IPS-18c (cell line): Measurements from ENCODE around the gene COX18.
A peak's percentile ranks its signal among the peaks of the same experiment; 100 is the strongest.

Experiments used
- H3K4me3 ChIP-seq: 2 replicates; pipeline ENCODE4 v1.7.0; 2013; ENCODE audit warnings: low read depth, mild to moderate bottlenecking, low read length, moderate library complexity; ENCODE audit not compliant: insufficient read depth
- H3K9me3 ChIP-seq: one replicate; pipeline ENCODE4 v1.6.1; 2013; ENCODE audit warnings: mild to moderate bottlenecking, low read length, moderate library complexity; ENCODE audit not compliant: control insufficient read depth, insufficient read depth

COX18 gene, protein sequence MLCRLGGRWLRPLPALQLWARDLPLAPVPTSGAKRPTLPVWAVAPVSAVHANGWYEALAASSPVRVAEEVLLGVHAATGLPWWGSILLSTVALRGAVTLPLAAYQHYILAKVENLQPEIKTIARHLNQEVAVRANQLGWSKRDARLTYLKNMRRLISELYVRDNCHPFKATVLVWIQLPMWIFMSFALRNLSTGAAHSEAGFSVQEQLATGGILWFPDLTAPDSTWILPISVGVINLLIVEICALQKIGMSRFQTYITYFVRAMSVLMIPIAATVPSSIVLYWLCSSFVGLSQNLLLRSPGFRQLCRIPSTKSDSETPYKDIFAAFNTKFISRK

GRCh38 chr4:73069338-73070073 lies at the start of gene COX18:
TSS of gene COX18 (minus strand) at chr4:73069716. CDS start at chr4:73069649, 67 bp downstream.
- H3K9me3 ChIP-seq = no peaks in the 10 kb centered on the region
- H3K4me3 ChIP-seq = peak within 1 kb of the TSS; percentile 83

GRCh38 chr4:73109493-73109892 lies 40.0 kb upstream of the COX18 start:
- no peaks in the 10 kb centered on the region for H3K9me3 ChIP-seq
- H3K4me3 ChIP-seq = no peak overlapping the region

- H3K4me3 ChIP-seq = no peak overlapping the region
- H3K9me3 ChIP-seq = no peaks in the 10 kb centered on the region
These were observed 35.2 kb upstream of the COX18 start for GRCh38 chr4:73104695-73105094.

DNA sequence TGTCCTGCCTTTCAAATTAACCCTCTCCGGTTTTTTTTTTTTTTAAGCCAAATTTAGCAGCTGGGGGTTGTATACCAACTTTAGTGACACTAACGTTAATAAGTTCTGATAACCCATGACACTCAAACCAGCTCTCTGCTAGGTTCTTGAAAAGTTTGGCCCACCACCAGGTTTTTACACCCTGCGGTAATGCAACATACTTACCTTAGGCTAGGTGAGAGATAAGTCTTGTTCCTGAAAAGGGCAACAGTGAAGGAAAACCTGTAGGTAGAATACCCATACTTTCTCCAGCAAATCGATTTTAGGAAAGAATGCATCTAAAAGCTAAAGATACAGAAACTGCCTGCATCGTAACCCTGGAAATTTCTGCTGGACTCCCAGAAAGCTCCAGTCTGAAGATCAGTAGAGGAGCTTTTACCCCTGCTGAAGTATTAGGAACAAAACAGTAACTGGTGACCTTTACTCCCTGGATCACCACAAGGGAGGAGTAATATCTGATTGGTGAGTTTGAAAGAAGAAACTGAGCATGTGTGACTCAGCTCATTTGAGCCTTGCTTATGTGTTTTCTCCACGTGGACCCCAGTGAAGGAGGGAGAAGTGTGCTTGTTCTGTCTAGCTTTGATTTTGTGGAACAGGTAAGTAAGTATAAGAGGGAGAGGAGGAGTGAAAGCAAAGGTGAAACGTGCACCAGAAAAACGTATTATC lies 34.4 kb upstream of the COX18 start:
- no peaks in the 10 kb centered on the region for H3K9me3 ChIP-seq
- no peak overlapping the region for H3K4me3 ChIP-seq

- Histone ChIP-seq H3K4me3 (no peak overlapping the region), H3K9me3 (no peaks in the 10 kb centered on the region)
These were observed 29.6 kb upstream of the COX18 start for GRCh38 chr4:73099143-73099542.

- Histone ChIP-seq H3K9me3 (no peaks in the 10 kb centered on the region), H3K4me3 (no peak overlapping the region)
These were observed 29.2 kb upstream of the COX18 start for GRCh38 chr4:73098713-73099112.

DNA sequence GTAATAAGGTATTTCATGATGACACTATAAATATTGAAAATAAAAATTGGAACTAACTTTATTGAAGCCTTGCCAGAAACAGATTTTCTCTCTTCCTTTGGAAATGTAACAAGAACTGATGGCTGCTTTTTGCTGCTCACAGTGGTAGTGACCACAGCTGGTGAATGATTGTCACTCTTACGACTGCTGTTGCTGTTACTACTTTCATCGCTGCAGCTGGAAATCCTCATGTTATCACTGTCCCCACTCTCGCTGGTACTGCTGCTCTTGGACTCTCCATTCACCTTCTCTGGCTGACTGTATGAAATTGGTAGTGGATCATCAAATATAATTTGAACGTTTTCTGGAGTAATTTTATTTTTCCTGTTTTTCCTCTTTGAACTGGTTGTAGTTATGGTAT lies 28.5 kb upstream of the COX18 start:
- Histone ChIP-seq H3K4me3 (no peak overlapping the region), H3K9me3 (no peaks in the 10 kb centered on the region)

DNA sequence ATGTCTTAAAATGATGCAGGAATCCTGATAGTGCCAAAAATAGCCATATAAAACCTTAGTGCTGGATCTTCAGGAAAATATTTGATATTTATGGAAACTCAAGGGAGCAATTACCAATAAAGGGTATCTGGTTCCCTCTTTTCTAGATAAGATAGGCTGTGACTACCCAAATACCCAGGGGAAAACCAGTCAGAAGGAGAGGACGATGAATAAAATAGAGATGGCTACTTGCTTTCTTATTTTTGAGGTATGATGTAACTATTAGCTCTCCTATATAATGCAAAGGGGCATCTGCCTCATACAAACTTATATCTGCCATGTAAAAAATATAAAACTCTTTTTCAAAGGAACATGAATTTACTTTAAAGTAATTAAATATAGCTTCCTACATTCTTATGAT lies 23.4 kb upstream of the COX18 start:
- H3K9me3 ChIP-seq = no peaks in the 10 kb centered on the region
- no peak overlapping the region for H3K4me3 ChIP-seq

DNA sequence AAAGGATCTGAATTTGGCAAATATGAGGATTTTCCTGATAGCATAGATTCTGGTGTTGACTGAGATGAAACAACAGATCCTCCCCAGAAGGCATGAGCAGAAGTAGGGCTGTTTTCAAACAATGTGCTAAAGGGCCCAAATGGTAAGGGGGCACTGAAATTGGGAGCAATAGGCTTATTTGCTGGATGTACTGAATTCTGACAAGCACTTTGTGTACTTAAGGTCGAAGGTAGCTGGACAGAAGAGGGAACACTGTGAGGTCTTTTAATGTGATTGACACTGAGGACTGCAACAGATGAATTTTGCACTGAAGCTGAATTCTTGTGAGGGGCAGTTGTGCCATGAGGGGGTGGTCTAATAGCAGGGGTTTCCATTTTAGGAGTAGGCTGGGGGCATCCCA lies 21.2 kb upstream of the COX18 start:
- H3K9me3 ChIP-seq = no peaks in the 10 kb centered on the region
- no peak overlapping the region for H3K4me3 ChIP-seq

DNA sequence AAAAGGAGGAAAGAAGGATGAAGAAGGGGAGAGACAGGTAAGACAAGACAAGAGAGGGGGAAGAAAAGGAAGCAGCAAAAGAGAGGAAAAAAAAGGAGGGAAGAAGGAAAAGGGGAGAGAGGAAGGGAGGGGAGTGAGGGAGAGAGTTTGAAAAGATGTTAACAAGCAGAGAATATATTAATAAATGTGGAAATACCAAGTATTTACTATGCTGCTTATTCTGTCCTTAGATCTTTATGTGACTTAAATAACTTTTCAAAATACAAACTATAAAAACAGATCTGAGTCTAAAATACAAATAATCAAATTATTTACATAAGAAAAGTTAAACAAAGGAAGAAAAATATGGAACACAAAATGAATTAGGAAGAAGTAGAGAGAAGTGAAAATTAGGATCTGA lies 18.4 kb upstream of the COX18 start:
- no peaks in the 10 kb centered on the region for H3K9me3 ChIP-seq
- H3K4me3 ChIP-seq = no peak overlapping the region

- Histone ChIP-seq H3K9me3 (no peaks in the 10 kb centered on the region), H3K4me3 (no peak overlapping the region)
These were observed 16.8 kb upstream of the COX18 start for GRCh38 chr4:73086095-73086868.

GRCh38 chr4:73080789-73081188 lies 11.3 kb upstream of the COX18 start:
- H3K9me3 ChIP-seq = no peaks in the 10 kb centered on the region
- H3K4me3 ChIP-seq = no peak overlapping the region

DNA sequence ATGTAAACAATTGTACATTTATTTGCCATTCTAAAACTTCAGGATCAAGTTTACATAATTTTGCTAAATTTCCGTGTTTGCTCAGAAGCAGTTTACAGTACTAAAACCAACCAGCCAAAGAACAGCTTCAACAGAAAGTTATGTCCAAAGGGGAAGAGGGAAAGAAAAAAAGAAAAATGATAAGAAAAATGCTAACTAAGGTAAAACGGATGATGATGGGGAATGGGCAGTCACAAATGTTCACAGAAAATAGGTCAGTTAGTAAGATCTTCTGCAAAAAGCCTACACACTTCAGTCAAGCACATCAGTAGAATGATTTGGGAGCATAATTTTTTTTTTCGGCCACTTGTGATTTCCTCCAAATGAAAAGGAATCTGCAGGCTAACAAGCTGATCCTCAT lies 6.3 kb upstream of the COX18 start:
- Histone ChIP-seq H3K9me3 (no peaks in the 10 kb centered on the region), H3K4me3 (no peak overlapping the region)

GRCh38 chr4:73070074-73070390 lies 516 bp upstream of the COX18 start:
- peak overlapping the region; percentile 83 for H3K4me3 ChIP-seq
- no peaks in the 10 kb centered on the region for H3K9me3 ChIP-seq

DNA sequence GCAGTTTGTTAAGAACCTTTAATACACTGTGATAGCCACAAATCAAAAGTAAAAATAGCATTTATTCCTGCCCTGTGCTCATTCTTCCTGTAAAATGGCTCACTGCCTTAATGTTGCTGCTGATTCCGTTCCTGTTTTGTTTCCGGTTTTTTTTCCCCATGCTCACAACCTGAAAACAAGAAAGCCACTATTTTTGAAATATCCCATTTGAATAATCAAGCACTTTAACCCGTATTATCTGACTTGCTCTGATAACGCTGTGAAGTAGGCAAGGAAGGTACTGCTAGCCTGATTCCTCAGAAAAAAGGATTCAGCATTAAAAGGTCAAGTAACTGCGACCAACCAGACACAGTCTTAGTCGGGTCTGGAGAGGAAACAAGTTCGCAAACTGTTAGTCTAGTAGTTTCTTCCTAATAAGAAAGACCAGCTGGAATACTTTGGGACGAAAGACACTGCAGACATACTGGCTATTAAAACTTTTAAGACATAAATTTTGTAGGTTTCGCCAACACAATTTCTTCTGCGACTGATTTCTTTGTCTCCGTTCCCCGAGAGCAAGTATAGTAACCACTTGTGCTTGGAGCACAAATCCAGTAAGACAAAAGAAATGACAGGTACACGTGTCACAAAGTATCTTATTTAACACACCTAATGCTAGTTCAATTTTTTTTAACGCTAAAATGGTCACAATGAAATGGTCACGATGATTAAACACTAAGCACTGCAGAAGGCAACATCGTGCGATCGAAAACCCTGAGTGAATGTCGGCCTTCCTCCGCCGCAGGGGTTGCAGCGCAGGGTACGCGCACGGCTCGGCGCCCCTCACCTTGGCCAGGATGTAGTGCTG lies 802 bp downstream of the COX18 start:
- no peaks in the 10 kb centered on the region for H3K9me3 ChIP-seq

GRCh38 chr4:73067971-73068394 lies 1.5 kb downstream of the COX18 start:
- Histone ChIP-seq H3K9me3 (no peaks in the 10 kb centered on the region), H3K4me3 (peak overlapping the region; percentile 83; the same call in 1 of the 2 replicates)

More for the DNA sequence above, 802 bp downstream of the COX18 start:
- peak overlapping the region; percentile 83 for H3K4me3 ChIP-seq

DNA sequence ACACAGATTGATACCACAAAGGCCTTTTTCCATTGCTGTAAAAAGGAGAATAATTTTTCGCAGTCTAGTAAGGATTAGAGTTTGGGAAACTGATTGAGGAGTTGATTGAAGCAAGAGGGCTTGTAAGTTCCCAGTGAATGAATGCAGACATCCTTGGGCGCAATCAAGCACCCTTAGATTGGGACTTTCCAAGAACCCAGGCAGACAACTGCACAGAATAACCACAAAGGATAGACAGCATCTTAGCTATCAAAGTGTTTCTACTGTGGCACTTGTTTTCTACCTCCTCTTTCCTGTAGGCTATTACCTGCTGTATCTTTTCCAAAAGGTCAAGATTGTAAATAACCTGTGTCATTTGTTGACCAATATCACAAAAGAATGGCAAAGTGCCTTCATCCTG lies 2.6 kb downstream of the COX18 start:
- Histone ChIP-seq H3K4me3 (no peak overlapping the region), H3K9me3 (no peaks in the 10 kb centered on the region)
